T-helper 1 cell treated with Interleukin-12 subunit alpha and Interleukin-12 subunit beta and Interleukin-4 antibody, amounts not matched to agents 30 μg/mL and 1 μg/mL, for 36 hours (primary cell): ENCODE data around the gene PDLIM7.

Experiments
- H3K27ac Mint-ChIP-seq: one replicate; pipeline ENCODE4 v1.8.0; 2021; ENCODE audit warnings: mild to moderate bottlenecking, mixed read lengths
- H3K27me3 Mint-ChIP-seq: one replicate; pipeline ENCODE4 v1.8.0; 2021; ENCODE audit warnings: low read depth, mixed read lengths
- H3K36me3 Mint-ChIP-seq: one replicate; pipeline ENCODE4 v1.8.0; 2021; ENCODE audit warnings: low read depth, mixed read lengths
- H3K4me1 Mint-ChIP-seq: one replicate; pipeline ENCODE4 v1.8.0; 2021; ENCODE audit warnings: low read depth, mixed read lengths
- H3K4me3 Mint-ChIP-seq: one replicate; pipeline ENCODE4 v1.8.0; 2021; ENCODE audit warnings: mild to moderate bottlenecking, moderate library complexity, mixed read lengths
- H3K9me3 Mint-ChIP-seq: one replicate; pipeline ENCODE4 v1.8.0; 2021; ENCODE audit warnings: mixed read lengths

Gene PDLIM7

GRCh38 chr5:177438468-177438867 lies 58.9 kb downstream of the PDLIM7 start:
- Mint-ChIP-seq H3K27ac (no peak overlapping the region), H3K4me1 (peaks cover 19% of the 10 kb centered on the region), H3K4me3 (no peak overlapping the region), H3K9me3 (no peaks in the 10 kb centered on the region), H3K36me3 (peaks cover 48% of the 10 kb centered on the region), H3K27me3 (no peaks in the 10 kb centered on the region)

GRCh38 chr5:177437623-177438022 lies 59.8 kb downstream of the PDLIM7 start:
- Mint-ChIP-seq H3K4me1 (peaks cover 19% of the 10 kb centered on the region), H3K27me3 (no peaks in the 10 kb centered on the region), H3K4me3 (no peak overlapping the region), H3K9me3 (no peaks in the 10 kb centered on the region), H3K27ac (no peak overlapping the region), H3K36me3 (peaks cover 50% of the 10 kb centered on the region)

GRCh38 chr5:177435847-177436536 lies 61.4 kb downstream of the PDLIM7 start:
- Mint-ChIP-seq H3K4me1 (peaks cover 29% of the 10 kb centered on the region), H3K4me3 (no peak overlapping the region)

GRCh38 chr5:177434942-177435738 lies 62.3 kb downstream of the PDLIM7 start:
- peaks cover 56% of the 10 kb centered on the region for H3K36me3 Mint-ChIP-seq
- H3K4me3 Mint-ChIP-seq, result no peak overlapping the region
- no peaks in the 10 kb centered on the region for H3K9me3 Mint-ChIP-seq
- H3K4me1 Mint-ChIP-seq, result peaks cover 37% of the 10 kb centered on the region
- H3K27me3 Mint-ChIP-seq, result no peaks in the 10 kb centered on the region
- H3K27ac Mint-ChIP-seq, result no peak overlapping the region

More at GRCh38 chr5:177435847-177436536, 61.4 kb downstream of the PDLIM7 start:
- Mint-ChIP-seq H3K9me3 (no peaks in the 10 kb centered on the region), H3K27ac (no peak overlapping the region), H3K36me3 (peaks cover 48% of the 10 kb centered on the region), H3K27me3 (no peaks in the 10 kb centered on the region)

- no peaks in the 10 kb centered on the region for H3K27me3 Mint-ChIP-seq
- H3K36me3 Mint-ChIP-seq, result peaks cover 53% of the 10 kb centered on the region
- H3K9me3 Mint-ChIP-seq, result no peaks in the 10 kb centered on the region
- peak overlapping the region; percentile 31 for H3K4me3 Mint-ChIP-seq
- H3K4me1 Mint-ChIP-seq, result peaks cover 43% of the 10 kb centered on the region
- peak overlapping the region; percentile 62 for H3K27ac Mint-ChIP-seq
These were observed 63.0 kb downstream of the PDLIM7 start for GRCh38 chr5:177434437-177434836.

- Mint-ChIP-seq H3K4me3 (no peak overlapping the region), H3K9me3 (no peaks in the 10 kb centered on the region), H3K4me1 (peaks cover 50% of the 10 kb centered on the region), H3K36me3 (peaks cover 60% of the 10 kb centered on the region), H3K27me3 (no peaks in the 10 kb centered on the region), H3K27ac (no peak overlapping the region)
These were observed 63.7 kb downstream of the PDLIM7 start for GRCh38 chr5:177433658-177434217.
